Neural progenitor cell (in vitro differentiated cells): ENCODE results near the gene GLCE. TPM values are rescaled to one million over a fixed set of nuclear protein-coding genes. Genes with fewer than 3 reads are reported as not detected.

ENCODE experiments used
- DNase-seq: peaks from one replicate; pipeline ENCODE4 v3.0.0-alpha.2; 2016; ENCODE audit warnings: low spot score
- H2AFZ ChIP-seq: fragments of 200-600 bp; sonication (generic); replicated peaks from 2 replicates; pipeline ENCODE4 v1.6.1; 2016; ENCODE audit warnings: antibody characterized with exemption
- H3F3A ChIP-seq: fragments of 200-600 bp; sonication (generic); 2 replicates; pipeline ENCODE4 v1.6.1; 2016; ENCODE audit warnings: antibody characterized with exemption, low read depth
- H3K27ac ChIP-seq: fragments of 200-600 bp; sonication (generic); 2 replicates; pipeline ENCODE4 v1.5.1; 2016; ENCODE audit warnings: mild to moderate bottlenecking
- H3K27me3 ChIP-seq: fragments of 200-600 bp; sonication (generic); 2 replicates; pipeline ENCODE4 v1.6.1; 2016; ENCODE audit warnings: mild to moderate bottlenecking, moderate library complexity
- H3K36me3 ChIP-seq: fragments of 200-600 bp; sonication (generic); 2 replicates; pipeline ENCODE4 v1.5.1; 2016
- H3K4me1 ChIP-seq: fragments of 200-600 bp; sonication (generic); 2 replicates; pipeline ENCODE4 v1.6.1; 2016; ENCODE audit warnings: mixed run types
- H3K4me2 ChIP-seq: fragments of 200-600 bp; sonication (generic); 2 replicates; pipeline ENCODE4 v1.6.1; 2016
- H3K4me3 ChIP-seq: fragments of 200-600 bp; sonication (generic); 2 replicates; pipeline ENCODE4 v1.5.1; 2016
- H3K79me2 ChIP-seq: fragments of 200-600 bp; sonication (generic); 2 replicates; pipeline ENCODE4 v1.6.1; 2016; ENCODE audit warnings: low read depth
- H3K9ac ChIP-seq: fragments of 200-600 bp; sonication (generic); 2 replicates; pipeline ENCODE4 v1.6.1; 2016
- H3K9me3 ChIP-seq: fragments of 200-600 bp; sonication (generic); 2 replicates; pipeline ENCODE4 v1.5.1; 2016; ENCODE audit warnings: low read depth
- H4K20me1 ChIP-seq: fragments of 200-600 bp; sonication (generic); 2 replicates; pipeline ENCODE4 v1.6.1; 2016; ENCODE audit warnings: low read depth
- H3K27ac Mint-ChIP-seq: 3 replicates; pipeline ENCODE4 v1.8.0; 2021; ENCODE audit warnings: mixed read lengths
- H3K27me3 Mint-ChIP-seq: 2 replicates; pipeline ENCODE4 v1.8.0; 2022; ENCODE audit warnings: low read depth, mild to moderate bottlenecking, inconsistent platforms, moderate library complexity, mixed read lengths; ENCODE audit not compliant: insufficient read depth
- H3K36me3 Mint-ChIP-seq: 3 replicates; pipeline ENCODE4 v1.8.0; 2021; ENCODE audit warnings: mixed read lengths
- H3K4me1 Mint-ChIP-seq: 3 replicates; pipeline ENCODE4 v1.8.0; 2021; ENCODE audit warnings: mixed read lengths
- H3K4me3 Mint-ChIP-seq: 3 replicates; pipeline ENCODE4 v1.8.0; 2021; ENCODE audit warnings: mild to moderate bottlenecking, moderate library complexity, mixed read lengths
- H3K9me3 Mint-ChIP-seq: 3 replicates; pipeline ENCODE4 v1.8.0; 2020; ENCODE audit warnings: mixed read lengths
- CTCF ChIP-seq: fragments of 200-600 bp; sonication (generic); IDR thresholded peaks from 2 replicates; pipeline ENCODE4 v1.5.1; 2017; ENCODE audit warnings: antibody characterized with exemption, mild to moderate bottlenecking
- EZH2 ChIP-seq: fragments of 200-600 bp; sonication (generic); IDR thresholded peaks from 2 replicates; pipeline ENCODE4 v1.6.1; 2017; ENCODE audit warnings: antibody characterized with exemption, mild to moderate bottlenecking, moderate library complexity
- EZH2phosphoT487 ChIP-seq: fragments of 200-600 bp; sonication (generic); IDR thresholded peaks from 2 replicates; pipeline ENCODE4 v1.6.1; 2017; ENCODE audit warnings: antibody characterized with exemption
- total RNA-seq: library from RNA; depleted of rRNA; stranded (reverse); fragments of >200 nt; gene quantifications from 2 replicates; pipeline ENCODE4 v1.2.3, GENCODE V29; 2015; ENCODE audit warnings: low replicate concordance

Gene GLCE
- total RNA-seq, result 11.3 and 22.7 TPM in 2 replicates

DNA sequence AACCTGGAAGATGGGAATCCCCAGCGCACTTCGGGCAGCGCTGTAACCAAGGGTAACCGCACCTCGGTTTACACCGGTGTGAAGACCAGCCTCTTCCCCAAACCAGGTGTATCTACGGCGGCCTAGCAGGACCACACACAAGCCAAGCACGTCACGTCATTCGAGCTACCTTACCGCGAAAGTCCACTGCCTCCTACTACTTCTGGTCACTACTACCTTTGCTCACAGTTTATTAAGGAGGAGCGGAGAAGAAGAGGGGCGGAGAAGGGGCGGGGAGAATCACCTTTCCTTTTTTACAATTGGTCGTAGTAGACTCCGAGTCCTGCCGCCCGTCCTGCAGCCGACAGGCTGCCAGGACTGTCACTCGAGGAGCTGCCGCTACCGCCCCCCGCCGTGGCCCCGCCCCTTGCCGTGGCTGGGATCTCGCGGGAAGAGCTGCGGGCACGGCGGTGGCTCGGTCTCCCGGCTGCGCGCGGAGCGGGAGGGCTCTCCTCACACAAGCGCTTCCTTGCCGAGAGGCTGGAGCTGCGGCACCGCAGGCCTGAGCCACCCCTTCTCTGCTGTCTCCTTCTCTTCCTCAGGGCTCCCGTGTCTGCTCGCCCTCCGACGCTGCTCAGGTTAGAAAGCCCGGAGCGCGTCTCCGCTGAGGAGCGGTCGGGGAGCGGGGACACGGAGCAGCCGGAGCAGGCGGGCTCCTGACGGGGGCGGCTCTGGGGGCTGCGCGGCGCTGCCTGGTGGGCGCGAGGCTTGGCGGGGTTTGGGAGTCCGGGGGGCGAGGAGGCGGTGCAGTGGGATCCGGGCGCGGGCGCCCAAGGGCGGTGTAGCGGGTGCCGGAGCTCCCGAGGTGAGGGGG is at the start of gene GLCE:
GLCE (plus strand) TSS at position 495 of the 853 bp plus-strand sequence. CDS start 95,172 bp downstream, outside the sequence.
- Mint-ChIP-seq H3K36me3 (no peaks in the 10 kb centered on the region), H3K27ac (peak within 1 kb of the TSS; percentile 94), H3K27me3 (peaks cover 3% of the 10 kb centered on the region), H3K4me3 (peak within 1 kb of the TSS; percentile 100), H3K9me3 (no peaks in the 10 kb centered on the region), H3K4me1 (peaks cover 14% of the 10 kb centered on the region)
- no peak for TF ChIP-seq CTCF
- peak; percentile 24 for TF ChIP-seq EZH2phosphoT487
- no peak for TF ChIP-seq EZH2
- Histone ChIP-seq H3K27ac (peak within 1 kb of the TSS; percentile 61), H3K79me2 (peaks cover 34% of the 10 kb centered on the region), H4K20me1 (peaks cover 27% of the 10 kb centered on the region), H3K27me3 (peaks cover 11% of the 10 kb centered on the region), H3K4me2 (peak within 1 kb of the TSS; percentile 94), H3K4me1 (peaks cover 10% of the 10 kb centered on the region), H3K4me3 (peak within 1 kb of the TSS; percentile 89), H3F3A (peaks cover 13% of the 10 kb centered on the region), H2AFZ (peak within 1 kb of the TSS; percentile 95), H3K9ac (peak within 1 kb of the TSS; percentile 78), H3K9me3 (no peaks in the 10 kb centered on the region), H3K36me3 (no peaks in the 10 kb centered on the region)
- peak; percentile 98 for DNase-seq

- H3K9ac ChIP-seq, result no peak overlapping the region
- no peaks in the 10 kb centered on the region for H3K9me3 Mint-ChIP-seq
- no peaks in the 10 kb centered on the region for H3K36me3 Mint-ChIP-seq
- H3K4me1 Mint-ChIP-seq, result peaks cover 43% of the 10 kb centered on the region
- H3K4me3 ChIP-seq, result no peak overlapping the region
- no peaks in the 10 kb centered on the region for H3K9me3 ChIP-seq
- H3K4me3 Mint-ChIP-seq, result no peak overlapping the region
- H3F3A ChIP-seq, result peaks cover 24% of the 10 kb centered on the region
- H3K4me1 ChIP-seq, result peaks cover 34% of the 10 kb centered on the region
- peaks cover 6% of the 10 kb centered on the region for H3K27me3 Mint-ChIP-seq
- no peak for DNase-seq
- no peak overlapping the region for H3K27ac ChIP-seq
- H3K36me3 ChIP-seq, result no peaks in the 10 kb centered on the region
- no peak overlapping the region for H2AFZ ChIP-seq
- no peak overlapping the region for H3K27ac Mint-ChIP-seq
- TF ChIP-seq CTCF (no peak), EZH2phosphoT487 (no peak), EZH2 (no peak)
- H3K27me3 ChIP-seq, result peaks cover 55% of the 10 kb centered on the region
- H3K4me2 ChIP-seq, result no peak overlapping the region
- peaks cover 4% of the 10 kb centered on the region for H4K20me1 ChIP-seq
- H3K79me2 ChIP-seq, result no peaks in the 10 kb centered on the region
Observed at GRCh38 chr15:69114331-69114928, 46.0 kb upstream of the GLCE start.

GRCh38 chr15:69115031-69115430 is 45.4 kb upstream of the GLCE start:
- H3K9me3 Mint-ChIP-seq, result no peaks in the 10 kb centered on the region

More at GRCh38 chr15:69115031-69115430, 45.4 kb upstream of the GLCE start:
- Histone ChIP-seq H3K4me3 (no peak overlapping the region), H3K9me3 (no peaks in the 10 kb centered on the region), H3K27ac (no peak overlapping the region), H3K4me1 (peaks cover 40% of the 10 kb centered on the region), H3K79me2 (no peaks in the 10 kb centered on the region), H3K27me3 (peaks cover 56% of the 10 kb centered on the region), H2AFZ (no peak overlapping the region), H3K4me2 (no peak overlapping the region), H3F3A (peaks cover 30% of the 10 kb centered on the region), H3K36me3 (no peaks in the 10 kb centered on the region), H3K9ac (no peak overlapping the region), H4K20me1 (peaks cover 7% of the 10 kb centered on the region)
- no peak overlapping the region for H3K4me3 Mint-ChIP-seq
- no peak for DNase-seq
- peaks cover 49% of the 10 kb centered on the region for H3K4me1 Mint-ChIP-seq
- peaks cover 6% of the 10 kb centered on the region for H3K27me3 Mint-ChIP-seq
- TF ChIP-seq CTCF (no peak), EZH2phosphoT487 (no peak), EZH2 (no peak)
- H3K27ac Mint-ChIP-seq, result peak overlapping the region; percentile 40
- no peaks in the 10 kb centered on the region for H3K36me3 Mint-ChIP-seq
